NB4 (cell line): Measurements from ENCODE around the gene NRAS.

ENCODE experiments used
- DNase-seq: peaks from one replicate; pipeline ENCODE4 v3.0.0; 2010; ENCODE audit warnings: low read depth
- H3K4me3 ChIP-seq: one replicate; pipeline ENCODE4 v1.5.1; 2011; ENCODE audit warnings: mild to moderate bottlenecking, low read depth, low read length, moderate library complexity
- MYC ChIP-seq: IDR thresholded peaks from 2 replicates; pipeline ENCODE4 v1.6.1; 2011; ENCODE audit warnings: low read depth, low read length
- POLR2A ChIP-seq: IDR thresholded peaks from 2 replicates; pipeline ENCODE4 v1.6.1; 2011; ENCODE audit warnings: mild to moderate bottlenecking; ENCODE audit not compliant: insufficient read length; ENCODE audit errors: extremely low read depth
- TF ChIP-seq, protein P1 (sequence below): IDR thresholded peaks from one replicate; pipeline ENCODE4 v1.5.1; 2012; ENCODE audit warnings: low read depth, low read length
- TF ChIP-seq, protein P2 (sequence below): IDR thresholded peaks from 2 replicates; pipeline ENCODE4 v1.6.1; 2011; ENCODE audit warnings: low read depth, low read length

Gene NRAS

GRCh38 chr1:114746450-114747121 lies 30.0 kb upstream of the NRAS start:
- DNase-seq = no peak
- H3K4me3 ChIP-seq = no peak overlapping the region
- TF ChIP-seq, protein P1, sequence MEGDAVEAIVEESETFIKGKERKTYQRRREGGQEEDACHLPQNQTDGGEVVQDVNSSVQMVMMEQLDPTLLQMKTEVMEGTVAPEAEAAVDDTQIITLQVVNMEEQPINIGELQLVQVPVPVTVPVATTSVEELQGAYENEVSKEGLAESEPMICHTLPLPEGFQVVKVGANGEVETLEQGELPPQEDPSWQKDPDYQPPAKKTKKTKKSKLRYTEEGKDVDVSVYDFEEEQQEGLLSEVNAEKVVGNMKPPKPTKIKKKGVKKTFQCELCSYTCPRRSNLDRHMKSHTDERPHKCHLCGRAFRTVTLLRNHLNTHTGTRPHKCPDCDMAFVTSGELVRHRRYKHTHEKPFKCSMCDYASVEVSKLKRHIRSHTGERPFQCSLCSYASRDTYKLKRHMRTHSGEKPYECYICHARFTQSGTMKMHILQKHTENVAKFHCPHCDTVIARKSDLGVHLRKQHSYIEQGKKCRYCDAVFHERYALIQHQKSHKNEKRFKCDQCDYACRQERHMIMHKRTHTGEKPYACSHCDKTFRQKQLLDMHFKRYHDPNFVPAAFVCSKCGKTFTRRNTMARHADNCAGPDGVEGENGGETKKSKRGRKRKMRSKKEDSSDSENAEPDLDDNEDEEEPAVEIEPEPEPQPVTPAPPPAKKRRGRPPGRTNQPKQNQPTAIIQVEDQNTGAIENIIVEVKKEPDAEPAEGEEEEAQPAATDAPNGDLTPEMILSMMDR = no peak
- TF ChIP-seq MYC (no peak), POLR2A (no peak)
- TF ChIP-seq, protein P2, sequence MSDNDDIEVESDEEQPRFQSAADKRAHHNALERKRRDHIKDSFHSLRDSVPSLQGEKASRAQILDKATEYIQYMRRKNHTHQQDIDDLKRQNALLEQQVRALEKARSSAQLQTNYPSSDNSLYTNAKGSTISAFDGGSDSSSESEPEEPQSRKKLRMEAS = no peak

GRCh38 chr1:114745291-114745690 lies 28.7 kb upstream of the NRAS start:
- TF ChIP-seq POLR2A (no peak), MYC (no peak)
- TF ChIP-seq, protein P2 = no peak
- TF ChIP-seq, protein P1 = no peak
- DNase-seq = no peak
- H3K4me3 ChIP-seq = no peak overlapping the region

DNA sequence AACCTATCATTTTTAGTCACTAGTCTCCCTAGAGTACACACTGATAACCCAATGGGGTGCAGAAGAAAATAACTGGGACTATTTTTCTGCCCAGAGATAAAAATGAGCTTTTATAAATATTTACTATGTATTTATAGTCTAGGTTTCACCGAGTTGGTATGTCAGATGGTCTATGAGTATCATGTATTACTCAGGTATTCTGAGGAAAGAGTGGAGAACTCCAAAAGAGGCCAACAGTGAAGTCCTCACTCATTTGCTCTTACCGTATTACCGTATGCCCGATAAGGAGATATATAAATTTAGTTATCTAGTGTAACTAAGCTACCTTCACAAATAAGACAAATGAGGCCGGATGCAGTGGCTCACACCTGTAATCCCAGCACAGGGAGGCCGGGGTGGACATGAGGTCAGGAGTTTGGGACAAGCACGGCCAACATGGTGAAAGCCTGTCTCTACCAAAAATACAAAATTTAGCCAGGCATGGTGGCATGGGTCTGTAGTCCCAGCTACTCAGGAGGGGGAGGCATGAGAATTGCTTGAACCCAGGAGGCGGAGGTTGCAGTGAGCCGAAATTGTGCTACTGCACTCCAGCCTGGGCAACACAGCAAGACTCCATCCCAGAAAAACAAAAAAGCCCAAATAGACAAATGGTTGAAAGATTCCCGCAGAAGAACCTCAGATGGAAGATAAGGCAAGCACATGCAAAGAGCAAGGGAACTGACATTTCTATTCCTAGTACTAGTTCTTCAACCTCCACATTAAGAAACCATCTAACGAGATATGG lies 25.6 kb upstream of the NRAS start:
- TF ChIP-seq, protein P1 = no peak
- no peak for TF ChIP-seq MYC
- no peak for TF ChIP-seq POLR2A
- TF ChIP-seq, protein P2 = no peak
- DNase-seq = no peak
- no peak overlapping the region for H3K4me3 ChIP-seq

DNA sequence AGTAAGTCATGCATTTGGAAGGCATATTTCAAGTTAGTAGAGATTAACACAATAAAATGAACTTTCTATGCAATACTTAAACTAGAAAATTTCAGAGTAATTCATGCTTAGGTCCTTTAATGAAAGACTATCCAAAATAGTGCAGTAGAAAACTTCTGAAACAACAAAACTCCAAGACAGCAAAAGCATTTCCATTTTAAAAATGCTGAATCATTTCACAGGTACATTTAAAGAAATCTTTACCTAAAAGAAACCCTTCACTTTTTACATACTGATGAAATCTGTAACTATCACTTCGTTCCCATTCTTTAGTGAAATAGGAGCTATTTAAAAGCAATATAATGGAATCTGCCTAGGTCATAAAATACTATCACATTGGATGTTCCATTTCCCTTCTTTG lies 23.8 kb upstream of the NRAS start:
- no peak for TF ChIP-seq MYC
- TF ChIP-seq, protein P1 = no peak
- TF ChIP-seq, protein P2 = no peak
- TF ChIP-seq POLR2A = no peak
- no peak overlapping the region for H3K4me3 ChIP-seq
- DNase-seq = no peak

DNA sequence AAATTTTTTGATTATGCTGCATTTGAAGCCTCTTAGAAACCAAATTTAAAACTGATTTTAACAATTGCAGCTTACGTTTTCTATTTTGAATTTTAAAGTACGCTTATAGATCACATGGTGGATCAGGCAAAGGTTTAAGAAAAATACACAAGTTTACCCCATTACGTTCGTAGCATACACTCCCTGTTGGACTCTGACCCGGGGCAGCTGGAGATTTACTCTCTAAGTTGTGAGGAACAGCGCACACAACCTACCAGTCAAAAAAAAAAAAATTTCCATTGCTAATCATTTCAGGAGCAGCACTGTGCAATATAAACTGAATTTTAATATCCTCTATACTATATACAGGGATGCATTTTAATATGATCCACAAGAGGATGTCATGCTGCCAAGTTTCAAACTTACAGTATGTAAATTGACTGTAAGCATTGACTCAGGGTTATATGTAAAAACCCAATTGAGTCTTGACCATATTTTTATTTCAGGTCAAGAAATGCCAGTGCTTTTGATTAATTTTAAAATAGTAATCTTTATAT lies 20.8 kb upstream of the NRAS start:
- no peak for DNase-seq
- H3K4me3 ChIP-seq = no peak overlapping the region
- TF ChIP-seq, protein P1 = no peak
- TF ChIP-seq POLR2A = no peak
- TF ChIP-seq, protein P2 = no peak
- TF ChIP-seq MYC = no peak
